ENCODE data around the gene CFHR4.
"Not testable (repeated sequence)": the region's sequence is repeated elsewhere in the genome, so short reads cannot be mapped to it uniquely, and the experiment has no call there.

The CFHR4 gene

DNA sequence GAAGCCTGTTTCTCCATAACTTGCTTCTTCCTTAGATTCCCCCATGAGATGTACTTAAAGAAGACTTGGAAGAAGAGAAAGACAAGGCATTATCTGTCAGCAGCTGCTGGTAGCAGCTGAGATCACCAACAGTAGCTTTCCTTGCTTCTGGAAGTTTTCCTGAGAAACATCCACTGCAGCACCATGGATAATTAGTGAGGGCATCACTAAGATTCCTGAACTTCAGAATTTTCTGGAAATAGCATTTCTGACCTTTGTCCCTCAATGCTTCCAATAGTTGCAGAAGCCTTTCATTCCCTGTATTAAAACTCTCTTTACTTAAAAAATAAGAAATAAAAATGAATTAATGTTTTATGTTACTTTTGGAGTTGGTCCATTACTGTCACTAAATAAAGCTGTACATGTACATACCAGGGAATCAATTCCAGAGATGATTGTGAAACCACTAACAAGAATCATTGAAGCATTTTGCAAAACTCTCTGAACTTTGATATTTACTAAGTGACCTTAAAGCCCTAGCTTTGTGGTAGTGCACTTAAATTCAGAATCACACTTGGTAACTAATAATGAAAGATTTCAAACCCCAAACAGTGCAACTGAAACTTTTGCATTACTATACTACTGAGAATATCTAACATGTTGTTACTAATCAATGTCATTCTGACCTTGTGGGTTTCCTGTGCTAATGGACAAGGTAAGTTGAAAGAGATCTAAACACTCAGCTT, at the start of gene CFHR4:
TSS of gene CFHR4 (plus strand) at position 538 of the 725 bp plus-strand sequence. CDS start at position 637, 99 bp downstream.
- no peak for DNase-seq (ENCODE audit: low read depth)

GRCh38 chr1:196849613-196850492, 38.0 kb upstream of the CFHR4 start:
- not testable (repeated sequence) for DNase-seq (ENCODE audit: low read depth)

GRCh38 chr1:196856053-196856452, 31.8 kb upstream of the CFHR4 start:
- no peak for DNase-seq (ENCODE audit: low read depth)

DNA sequence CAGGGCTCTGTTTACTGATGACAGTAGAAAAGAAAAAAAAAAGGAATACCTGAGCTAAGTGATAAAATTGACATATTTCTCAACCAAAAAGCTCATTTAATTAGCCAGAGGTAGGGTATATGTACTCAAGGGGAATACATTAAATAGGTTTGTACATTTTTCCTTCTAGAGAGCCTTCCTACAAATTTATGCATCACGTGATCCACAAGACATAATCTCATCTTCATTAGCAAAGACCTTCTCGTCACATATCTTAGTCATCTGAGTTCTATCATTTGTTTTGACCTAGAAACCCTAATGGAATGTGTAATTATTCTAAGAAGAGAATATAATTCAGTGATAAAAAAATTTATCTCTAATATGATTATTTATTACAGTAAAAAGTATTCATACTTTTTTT, 30.7 kb upstream of the CFHR4 start:
- DNase-seq (ENCODE audit: low read depth), result no peak

- no peak for DNase-seq (ENCODE audit: low read depth)
Observed at GRCh38 chr1:196858811-196859210, 29.0 kb upstream of the CFHR4 start.

- DNase-seq (ENCODE audit: low read depth), result no peak
Observed at GRCh38 chr1:196860323-196860884, 27.4 kb upstream of the CFHR4 start.

DNA sequence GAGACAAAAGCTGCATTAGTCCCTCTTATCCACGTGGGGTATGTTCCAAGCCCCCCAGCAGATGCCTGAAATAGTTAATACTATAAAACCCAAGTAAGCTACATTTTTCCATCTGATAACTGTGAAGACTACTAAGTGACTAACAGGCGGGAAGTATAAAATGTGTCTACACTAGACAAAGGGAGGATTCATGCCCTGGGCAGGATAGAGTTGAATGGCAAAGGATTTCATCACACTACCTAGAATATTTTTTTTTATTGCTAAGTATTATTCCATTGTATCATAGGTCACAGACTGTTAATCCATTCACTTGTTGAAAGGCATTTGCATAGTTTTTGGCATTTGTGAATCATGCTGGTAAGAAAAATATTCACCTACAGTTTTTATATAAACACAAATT, 26.4 kb upstream of the CFHR4 start:
- DNase-seq (ENCODE audit: low read depth), result no peak

DNA sequence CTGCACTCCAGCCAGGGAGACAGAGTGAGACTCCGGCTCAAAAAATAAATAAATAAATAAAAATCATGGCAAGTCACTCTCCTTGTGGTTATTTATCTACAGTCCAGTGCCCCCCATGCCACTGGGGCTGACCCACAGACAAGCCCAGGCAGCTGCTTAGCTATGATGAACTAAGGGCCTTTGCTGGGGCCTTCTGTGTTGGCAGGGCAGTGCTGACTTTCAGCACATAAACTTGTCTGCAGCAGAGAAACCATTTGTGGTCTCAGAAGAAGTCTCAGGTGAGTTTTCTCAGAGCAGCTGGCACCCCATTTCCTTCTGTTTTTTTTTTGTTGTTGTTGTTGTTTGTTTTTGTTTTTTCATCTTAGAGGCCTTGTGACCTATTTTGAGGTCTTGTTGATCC, 20.9 kb upstream of the CFHR4 start:
- DNase-seq (ENCODE audit: low read depth), result no peak

DNA sequence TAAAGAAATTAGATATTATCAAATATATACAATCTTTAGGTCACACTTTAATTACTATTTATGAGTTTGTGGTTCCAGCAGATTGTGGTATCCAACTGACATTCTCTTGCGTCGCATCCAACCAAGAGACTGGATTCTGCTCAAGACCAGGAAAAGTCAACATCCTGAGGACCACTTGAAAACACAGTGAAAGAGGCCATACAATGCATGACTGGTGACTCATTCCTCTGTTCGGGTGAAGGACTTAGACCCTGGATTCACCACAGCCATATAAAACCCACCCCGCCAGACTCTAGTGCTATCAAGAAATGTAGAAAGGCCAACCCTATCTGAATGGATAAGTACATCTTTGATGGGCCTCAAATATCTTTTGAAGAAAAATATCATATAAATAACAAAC, 14.5 kb upstream of the CFHR4 start:
- DNase-seq (ENCODE audit: low read depth), result no peak

DNA sequence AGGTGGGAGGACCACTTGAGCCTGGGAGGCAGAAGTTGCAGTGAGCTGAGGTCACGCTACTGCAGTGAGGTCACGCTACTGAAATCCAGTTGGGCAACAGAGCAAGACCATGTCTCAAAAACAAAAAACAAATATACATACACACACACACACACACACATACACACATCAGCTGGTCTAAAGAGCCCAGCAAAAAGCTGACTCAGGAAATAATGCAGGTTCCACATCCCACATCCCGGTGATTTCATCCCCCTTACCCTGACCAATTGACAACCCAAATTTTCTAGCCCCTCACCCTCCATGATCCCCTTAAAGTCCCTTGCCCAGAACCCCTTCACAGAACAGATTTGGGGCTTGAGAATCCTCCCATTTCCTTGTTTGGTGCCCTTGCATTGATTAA, 11.9 kb upstream of the CFHR4 start:
- DNase-seq (ENCODE audit: low read depth), result no peak

DNA sequence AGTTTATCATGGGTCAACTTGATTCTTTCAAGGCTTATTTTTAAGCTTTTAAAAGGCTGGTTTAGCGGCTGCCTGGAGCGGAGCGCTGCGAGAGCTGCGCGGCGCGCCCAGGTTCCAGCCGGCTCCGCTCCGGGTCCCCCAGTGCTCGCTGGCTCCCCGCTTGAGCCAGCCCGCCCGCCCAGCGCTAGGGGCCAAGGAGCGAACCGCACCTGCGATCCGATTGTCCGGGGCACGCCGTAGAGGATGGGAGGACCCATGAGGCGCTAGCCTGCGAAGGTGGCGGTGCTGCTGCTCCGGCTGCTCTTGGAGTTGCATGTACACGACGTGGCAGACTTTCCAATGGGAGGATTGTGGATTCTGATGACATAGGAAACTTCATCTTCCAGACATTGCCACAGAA, 9.9 kb upstream of the CFHR4 start:
- no peak for DNase-seq (ENCODE audit: low read depth)

DNA sequence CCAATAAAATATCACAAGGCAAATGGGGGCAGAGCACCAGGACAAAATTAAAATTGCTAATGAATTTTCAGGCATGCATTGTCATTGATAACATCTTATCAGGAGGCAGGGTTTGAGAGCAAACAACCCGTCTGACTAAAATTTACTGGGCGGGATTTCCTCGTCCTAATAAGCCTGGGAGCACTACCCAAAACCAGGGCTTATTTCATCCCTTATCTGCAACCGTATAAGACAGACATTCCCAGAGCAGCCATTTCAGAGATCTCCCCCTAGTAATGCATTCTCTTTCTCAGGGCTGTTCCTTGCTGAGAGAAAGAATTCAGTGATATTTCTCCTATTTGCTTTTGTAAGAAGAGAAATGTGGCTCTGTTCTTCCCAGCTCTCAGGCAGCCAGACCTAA, 1.3 kb upstream of the CFHR4 start:
- not testable (repeated sequence) for DNase-seq (ENCODE audit: low read depth)

GRCh38 chr1:196890668-196891067, 2.8 kb downstream of the CFHR4 start:
- DNase-seq (ENCODE audit: low read depth), result no peak

- no peak for DNase-seq (ENCODE audit: low read depth)
Observed at GRCh38 chr1:196891251-196891650, 3.4 kb downstream of the CFHR4 start.

- DNase-seq (ENCODE audit: low read depth), result no peak
Observed at GRCh38 chr1:196896355-196896754, 8.5 kb downstream of the CFHR4 start.

DNA sequence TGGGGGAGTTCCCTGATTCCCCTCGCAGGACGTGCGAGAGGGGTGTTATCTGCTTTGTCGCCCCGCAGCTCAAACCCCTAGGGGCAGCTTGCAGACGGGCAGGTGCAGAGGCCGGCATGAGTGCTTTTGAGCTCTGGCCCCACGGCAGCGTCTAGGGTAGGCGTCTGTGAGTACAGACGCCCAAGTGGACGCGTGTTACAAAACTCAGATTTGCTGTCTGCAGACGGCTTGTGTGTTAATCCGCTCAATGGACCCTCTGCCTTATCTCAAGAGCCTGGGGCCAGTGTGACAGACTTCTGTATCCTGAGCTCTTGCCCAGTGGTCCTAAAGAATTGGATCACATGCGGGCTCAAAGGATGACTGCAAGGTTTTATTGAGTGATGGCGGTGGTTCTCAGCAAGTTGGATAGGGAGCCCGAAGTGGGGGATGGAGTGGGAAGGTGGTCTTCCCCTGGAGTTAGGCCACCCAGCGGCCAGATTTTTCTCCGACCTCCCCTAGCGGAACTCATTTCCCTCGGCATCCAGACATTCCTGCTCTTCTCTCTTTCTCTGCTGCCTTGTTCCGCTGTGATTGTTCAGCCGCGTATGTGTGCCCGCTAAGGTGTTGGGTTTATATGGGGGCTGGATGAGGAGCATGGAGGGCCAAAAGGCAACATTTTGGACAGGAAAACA, 9.4 kb downstream of the CFHR4 start:
- no peak for DNase-seq (ENCODE audit: low read depth)

- DNase-seq (ENCODE audit: low read depth), result no peak
Observed at GRCh38 chr1:196902344-196902743, 14.5 kb downstream of the CFHR4 start.

GRCh38 chr1:196910215-196910614, 22.4 kb downstream of the CFHR4 start:
- no peak for DNase-seq (ENCODE audit: low read depth)

DNA sequence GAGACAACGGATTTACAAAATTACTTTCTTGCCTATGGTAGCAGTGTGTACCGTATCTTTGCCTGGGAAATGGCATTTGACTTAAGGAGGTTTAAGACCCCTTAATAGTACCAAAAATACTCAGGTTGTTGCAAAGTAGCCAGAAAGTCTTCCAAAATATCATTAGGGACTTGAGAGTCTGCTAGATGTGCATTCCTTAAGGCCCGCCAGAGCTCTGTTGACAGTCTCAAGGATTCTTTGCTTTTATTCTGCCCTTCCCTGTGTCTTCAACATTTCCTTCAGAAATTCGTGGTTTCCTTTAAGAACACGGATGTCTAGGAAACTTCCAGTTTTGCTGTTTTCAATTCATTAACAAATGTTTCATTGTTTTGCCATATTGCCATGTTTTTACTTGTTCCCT, 24.4 kb downstream of the CFHR4 start:
- not testable (repeated sequence) for DNase-seq (ENCODE audit: low read depth)

DNA sequence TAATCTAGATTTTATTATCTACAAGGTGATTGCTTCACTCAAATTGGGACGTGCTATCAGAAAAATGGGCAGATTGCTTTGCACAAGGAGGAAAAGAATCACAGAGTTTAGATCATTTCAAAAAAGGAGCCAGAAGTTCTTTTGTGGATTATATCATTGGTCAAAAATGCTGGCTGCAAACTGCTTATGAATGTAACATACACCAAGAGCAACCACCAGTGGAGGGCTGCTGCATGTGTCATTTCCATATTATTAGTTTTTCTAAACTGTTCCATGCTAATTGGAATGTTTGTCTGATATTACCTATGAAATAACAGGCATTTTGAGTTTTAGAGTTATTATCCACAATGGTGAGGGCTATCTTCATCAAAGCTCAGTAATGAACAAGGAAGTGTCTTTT, 39.0 kb downstream of the CFHR4 start:
- not testable (repeated sequence) for DNase-seq (ENCODE audit: low read depth)

- DNase-seq (ENCODE audit: low read depth), result not testable (repeated sequence)
Observed at GRCh38 chr1:196932853-196933252, 45.0 kb downstream of the CFHR4 start.

GRCh38 chr1:196933531-196934189, 45.8 kb downstream of the CFHR4 start:
- DNase-seq (ENCODE audit: low read depth), result no peak

Measured in activated T-helper 1 cell treated with Interleukin-2 at 50 U/mL for 16 hours (primary cell).